ENCODE data around the gene EMC6. TPM values are rescaled to one million over a fixed set of nuclear protein-coding genes. Genes with fewer than 3 reads are reported as not detected.

EMC6 gene
- polyA plus RNA-seq (ENCODE audit: insufficient read length), result 39.8 TPM

- DNase-seq (ENCODE audit: low read depth), result peak; percentile 91
Measured at GRCh38 chr17:3668279-3669084, at the start of gene EMC6, which contains the start of gene TAX1BP3. EMC6 (plus strand) TSS chr17:3668812; CDS start chr17:3669147, 335 bp downstream. TAX1BP3 (minus strand) TSS chr17:3668578; CDS start chr17:3668526, 52 bp downstream.

DNA sequence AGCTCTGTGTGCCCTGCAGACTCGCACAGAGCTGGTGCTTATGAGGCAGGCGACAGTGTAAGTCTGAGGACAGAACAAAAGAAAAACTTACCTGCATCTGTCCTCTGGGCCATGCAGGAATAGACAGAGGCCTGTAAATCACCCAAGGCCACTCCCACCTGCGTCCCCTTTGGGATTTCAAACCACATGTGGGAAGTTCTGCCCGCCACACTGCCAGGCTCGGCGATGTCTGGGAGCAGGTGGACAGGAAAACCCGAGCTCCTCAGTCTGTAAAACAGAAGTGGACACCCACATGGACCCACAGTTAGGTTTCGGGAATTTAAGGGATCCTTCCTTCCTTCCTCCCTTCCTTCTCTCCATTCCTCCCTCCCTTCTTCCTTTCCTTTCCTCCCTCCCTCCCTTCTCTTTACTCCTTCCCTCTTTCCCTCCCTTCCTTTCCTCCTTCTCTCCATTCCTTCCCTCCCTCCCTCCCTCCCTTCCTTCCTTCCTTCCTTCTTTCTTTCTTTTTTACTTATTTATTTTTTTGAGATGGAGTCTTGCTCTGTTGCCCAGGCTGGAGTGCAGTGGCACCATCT, 47.4 kb upstream of the EMC6 start:
- DNase-seq (ENCODE audit: low read depth), result no peak

DNA sequence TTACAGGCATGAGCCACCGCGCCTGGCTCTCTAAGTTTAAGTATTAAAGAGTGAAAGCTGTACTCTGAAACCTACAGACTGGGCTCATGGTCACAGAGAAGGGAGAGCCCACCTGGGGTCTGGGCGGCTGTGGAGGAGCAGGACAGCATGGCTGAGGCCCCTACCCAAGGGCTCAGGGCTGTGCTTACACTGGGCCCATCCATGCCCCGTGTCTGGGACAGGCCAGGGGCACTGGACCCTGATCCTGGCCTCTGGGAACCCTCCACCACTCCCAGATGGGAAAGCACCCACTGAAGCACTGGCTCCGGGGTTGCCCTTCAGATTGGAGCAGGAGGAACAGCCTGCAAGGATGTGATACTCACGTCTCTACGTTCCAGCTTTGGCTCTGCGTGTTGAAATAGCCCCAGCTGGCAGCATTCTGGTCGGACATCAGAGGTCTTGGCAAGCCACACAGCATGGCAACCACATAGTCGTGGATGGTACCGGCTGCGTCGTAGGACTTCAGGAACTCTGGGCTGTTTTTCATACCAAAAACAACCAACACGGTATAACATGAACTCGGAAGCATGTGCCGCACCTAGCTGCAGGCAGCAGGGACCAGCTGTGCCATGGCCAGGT, 45.5 kb upstream of the EMC6 start:
- no peak for DNase-seq (ENCODE audit: low read depth)

GRCh38 chr17:3626831-3627768, 41.5 kb upstream of the EMC6 start:
- no peak for DNase-seq (ENCODE audit: low read depth)

DNA sequence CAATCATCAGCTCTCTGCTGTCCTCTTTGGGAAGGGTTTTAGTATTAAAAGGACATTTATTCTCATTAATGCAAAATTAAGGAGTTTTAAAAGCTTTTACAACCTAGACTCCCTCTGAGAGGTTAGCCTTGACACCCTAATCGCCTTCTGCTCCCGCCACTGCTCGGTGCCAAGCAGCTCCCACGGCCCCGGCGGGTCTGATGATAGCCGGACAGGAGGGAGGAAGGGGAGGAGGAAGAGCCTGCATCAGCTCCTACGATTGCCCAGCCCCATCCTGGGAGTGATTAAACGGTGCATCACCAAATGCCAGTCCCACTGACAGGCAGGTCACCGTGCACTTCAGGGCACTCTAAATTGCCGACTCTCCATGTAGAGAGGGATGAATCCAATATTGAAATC, 40.8 kb upstream of the EMC6 start:
- no peak for DNase-seq (ENCODE audit: low read depth)

- no peak for DNase-seq (ENCODE audit: low read depth)
Measured at GRCh38 chr17:3630781-3631180, 37.8 kb upstream of the EMC6 start.

DNA sequence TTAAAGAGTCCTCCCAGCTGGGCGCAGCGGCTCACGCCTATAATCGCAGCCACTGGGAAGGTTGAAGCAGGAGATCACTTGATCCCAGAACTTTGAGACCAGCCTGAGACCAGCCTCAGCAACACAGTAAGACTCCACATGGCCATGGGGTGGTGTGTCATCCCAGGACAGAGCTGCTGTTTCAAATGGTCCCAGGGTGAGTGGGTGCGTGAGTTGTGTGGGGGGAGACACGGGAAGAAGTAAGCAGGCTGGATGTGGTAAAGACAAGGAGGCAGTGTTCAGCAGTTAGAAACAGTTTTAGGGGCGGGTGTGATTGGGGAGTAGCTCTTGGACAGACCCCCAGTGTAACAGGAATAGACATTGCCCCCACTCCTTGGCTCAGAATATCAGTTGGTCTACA, 36.3 kb upstream of the EMC6 start:
- DNase-seq (ENCODE audit: low read depth), result no peak

GRCh38 chr17:3635474-3636153, 33.0 kb upstream of the EMC6 start:
- no peak for DNase-seq (ENCODE audit: low read depth)

DNA sequence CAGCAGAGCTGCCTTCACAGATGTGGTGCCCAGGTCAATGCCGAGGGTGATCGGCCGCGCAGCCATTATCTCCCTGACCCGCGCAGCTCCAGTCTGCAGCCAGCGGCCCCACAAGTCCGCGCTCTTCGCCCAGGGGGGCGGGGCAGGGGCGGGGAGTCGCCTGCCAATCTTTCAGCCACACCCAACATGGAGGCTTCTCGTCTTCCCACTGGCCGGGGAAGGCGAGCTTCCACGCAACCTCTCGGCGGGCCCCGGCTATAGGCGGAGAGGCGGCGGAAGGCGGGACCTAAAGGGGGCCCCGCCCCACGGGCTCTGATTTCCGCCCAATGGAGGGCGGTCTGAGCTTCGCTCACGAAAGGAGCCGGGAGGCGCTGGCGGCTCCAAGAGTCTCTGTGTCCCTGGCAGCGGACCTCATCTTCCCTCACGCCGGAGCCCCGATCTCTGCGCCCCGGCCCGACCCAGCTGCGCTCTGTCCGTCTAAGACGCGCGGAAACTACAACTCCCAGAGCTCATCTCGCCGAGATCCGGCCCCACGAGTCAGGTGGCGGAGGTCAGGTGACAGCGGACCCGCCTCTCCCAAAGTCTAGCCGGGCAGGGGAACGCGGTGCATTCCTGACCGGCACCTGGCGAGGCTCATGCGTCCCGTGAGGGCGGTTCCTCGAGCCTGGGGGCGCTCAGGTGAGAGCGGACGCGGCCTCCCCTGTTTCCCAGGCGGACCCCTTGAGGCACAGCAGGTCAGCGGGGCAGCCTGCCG, 32.3 kb upstream of the EMC6 start, which contains the start of the genes CTNS and SHPK:
Gene CTNS, plus strand, starts transcription at position 607 of the 754 bp plus-strand sequence. CDS start 3,447 bp downstream, outside the sequence.
Gene SHPK, minus strand, starts transcription at position 97 of the 754 bp plus-strand sequence. Its CDS starts 31 bp downstream, at position 66.
- peak; percentile 88 for DNase-seq (ENCODE audit: low read depth)

- DNase-seq (ENCODE audit: low read depth), result no peak
Measured at GRCh38 chr17:3636908-3637373, 31.7 kb upstream of the EMC6 start.

DNA sequence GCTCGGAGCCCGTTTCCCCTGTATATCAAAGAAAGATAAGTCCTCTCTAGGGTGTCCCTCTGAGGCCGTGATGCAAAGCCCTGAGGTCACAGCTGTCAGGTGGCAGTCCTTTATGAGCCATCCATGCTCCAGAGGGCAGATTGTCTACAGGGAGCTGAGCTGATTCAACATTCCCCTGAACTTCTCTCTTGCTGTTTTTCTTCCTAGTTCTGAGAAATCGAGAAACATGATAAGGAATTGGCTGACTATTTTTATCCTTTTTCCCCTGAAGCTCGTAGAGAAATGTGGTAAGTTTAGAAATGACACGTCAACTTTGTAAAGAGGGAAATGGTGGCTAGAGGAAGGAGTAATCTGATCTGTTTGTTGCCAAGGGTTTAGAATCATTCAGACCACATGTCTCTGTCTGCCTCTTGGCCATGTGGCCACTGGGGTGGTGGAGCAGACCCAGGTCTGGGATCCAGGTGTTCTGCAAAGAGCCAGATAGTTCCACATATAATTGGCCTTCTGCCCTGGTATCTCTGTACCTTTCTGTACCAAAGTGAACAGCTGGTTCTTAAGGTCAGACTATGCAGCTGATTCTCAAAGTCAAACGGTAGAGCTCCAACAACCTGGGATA, 28.5 kb upstream of the EMC6 start:
- DNase-seq (ENCODE audit: low read depth), result no peak

- no peak for DNase-seq (ENCODE audit: low read depth)
Measured at GRCh38 chr17:3641014-3641413, 27.6 kb upstream of the EMC6 start.

DNA sequence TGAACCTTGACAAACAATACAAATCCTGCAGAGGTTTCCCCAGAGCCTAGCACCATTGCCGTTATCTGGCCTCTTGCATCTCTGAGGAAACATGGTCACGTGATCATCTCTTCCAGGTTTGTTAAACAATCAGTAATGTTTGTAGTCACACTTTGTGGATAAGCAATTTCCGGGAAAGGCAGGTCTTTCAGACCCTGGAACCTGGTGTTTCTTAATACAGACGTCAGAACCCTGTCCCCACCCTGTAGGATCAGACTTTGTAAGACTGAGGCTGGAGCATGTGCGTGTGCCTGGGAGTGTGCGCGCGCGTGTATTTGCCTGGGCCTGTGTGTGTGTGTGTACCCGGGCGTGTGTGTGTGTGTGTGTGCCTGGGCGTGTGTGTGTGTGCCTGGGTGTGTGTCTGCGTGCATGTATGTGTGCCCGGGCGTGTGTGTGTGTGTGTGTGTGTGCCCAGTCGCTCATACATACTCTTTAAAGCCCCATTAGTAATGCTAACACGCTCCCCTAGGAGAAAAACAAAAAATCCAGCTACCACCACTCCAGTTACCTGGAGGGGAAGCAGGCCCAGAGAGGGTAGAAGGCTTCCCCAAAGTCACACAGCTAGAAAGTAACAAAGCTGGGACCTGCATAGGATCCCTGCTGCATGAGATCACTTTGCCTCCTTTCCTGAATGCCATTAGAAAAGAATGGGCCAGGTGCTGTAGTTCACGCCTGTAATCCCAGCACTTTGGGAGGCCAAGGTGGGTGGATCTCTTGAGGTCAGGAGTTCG, 26.7 kb upstream of the EMC6 start:
- no peak for DNase-seq (ENCODE audit: low read depth)

DNA sequence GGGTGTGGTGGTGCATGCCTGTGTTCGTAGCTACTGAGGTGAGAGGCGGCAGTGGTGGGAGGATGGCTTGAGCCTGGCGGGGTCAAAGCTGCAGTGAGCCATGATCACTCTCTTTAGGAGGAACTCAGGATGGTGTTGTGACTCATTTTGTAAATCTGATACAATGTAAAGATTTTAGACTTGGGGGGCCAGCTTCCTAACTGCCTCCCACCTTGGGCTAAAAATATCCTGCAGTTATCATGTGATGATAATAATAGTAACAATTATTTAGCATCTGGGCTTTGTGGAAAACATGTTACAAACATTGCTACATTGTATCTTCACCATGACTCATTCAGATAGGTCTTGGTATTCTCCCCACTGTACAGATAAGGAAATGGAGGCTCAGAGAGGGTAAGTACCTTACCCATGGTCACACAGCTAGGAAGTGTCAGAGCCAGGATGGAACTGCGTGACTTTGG, 24.7 kb upstream of the EMC6 start:
- no peak for DNase-seq (ENCODE audit: low read depth)

DNA sequence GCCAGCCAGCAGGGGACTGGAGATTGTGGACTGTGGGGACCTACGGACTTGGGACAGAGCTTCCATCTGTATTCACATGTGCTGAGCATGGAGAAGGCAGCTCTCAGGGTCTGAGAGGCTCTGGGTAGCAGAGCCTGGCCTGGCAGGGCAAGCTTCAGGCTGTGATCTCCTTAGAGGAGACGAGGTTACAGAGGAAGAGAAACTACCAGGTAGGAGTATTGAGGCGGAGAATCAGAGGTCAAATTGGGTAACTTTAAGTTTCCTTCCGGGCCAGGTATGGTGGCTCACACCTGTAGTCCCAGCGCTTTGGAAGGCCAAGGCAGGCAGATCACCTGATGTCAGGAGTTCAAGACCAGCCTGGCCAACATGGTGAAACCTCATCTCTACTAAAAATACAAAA, 23.3 kb upstream of the EMC6 start:
- DNase-seq (ENCODE audit: low read depth), result no peak

DNA sequence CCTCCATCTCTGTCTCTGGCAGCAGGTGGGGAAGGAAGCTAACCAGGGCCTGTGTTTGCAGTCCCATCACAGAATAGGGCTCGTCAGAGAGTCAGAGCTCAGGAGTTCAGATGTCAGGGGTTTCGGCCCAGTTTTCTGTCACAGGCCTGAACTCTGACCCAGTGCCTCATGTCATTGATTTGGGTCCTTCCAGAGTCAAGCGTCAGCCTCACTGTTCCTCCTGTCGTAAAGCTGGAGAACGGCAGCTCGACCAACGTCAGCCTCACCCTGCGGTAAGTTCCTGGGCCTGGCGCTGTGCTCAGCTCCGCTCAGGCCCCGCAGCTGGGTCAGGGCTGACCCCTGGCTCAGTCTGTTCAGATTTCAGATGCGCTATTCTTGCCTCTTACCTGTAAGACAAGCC, 21.4 kb upstream of the EMC6 start:
- DNase-seq (ENCODE audit: low read depth), result no peak

DNA sequence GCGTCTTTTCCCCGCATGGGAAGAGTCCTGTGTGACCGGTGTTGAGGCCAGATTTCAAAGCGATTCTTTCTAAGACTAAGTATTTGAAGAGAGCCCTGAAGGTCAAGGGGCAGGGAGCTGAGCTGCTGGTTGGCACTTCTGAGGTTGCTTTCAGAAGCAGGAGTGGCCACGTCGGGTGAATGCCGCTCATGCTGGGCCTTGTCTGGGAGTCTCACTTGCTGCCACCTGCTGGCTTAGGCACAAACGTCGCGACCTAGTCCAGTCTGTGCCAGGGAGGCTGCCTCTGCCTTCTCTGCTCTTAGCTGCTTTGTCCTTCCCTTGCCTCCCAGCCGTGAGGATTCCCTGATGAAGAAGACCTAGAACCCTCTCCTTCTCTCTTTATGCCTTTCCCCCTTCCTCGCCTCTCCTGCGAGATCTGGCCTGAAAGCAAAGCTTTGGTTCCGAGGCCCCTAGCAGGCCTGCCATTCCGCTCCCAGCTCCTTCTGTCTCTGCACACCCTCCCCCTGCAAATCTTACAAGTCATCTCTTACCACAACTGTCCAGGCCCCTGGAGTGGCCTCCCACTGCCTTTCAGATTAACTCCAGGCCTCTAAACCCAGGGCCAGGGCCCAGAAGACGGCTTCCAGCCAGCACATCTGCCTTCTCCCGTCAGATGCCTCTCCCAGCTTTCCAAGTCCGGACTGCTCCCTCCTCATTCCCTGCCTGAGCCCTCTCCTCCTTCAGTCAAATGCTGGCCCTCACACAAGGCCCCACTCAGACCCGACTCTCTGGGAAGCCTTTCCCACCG, 20.6 kb upstream of the EMC6 start:
- DNase-seq (ENCODE audit: low read depth), result no peak

DNA sequence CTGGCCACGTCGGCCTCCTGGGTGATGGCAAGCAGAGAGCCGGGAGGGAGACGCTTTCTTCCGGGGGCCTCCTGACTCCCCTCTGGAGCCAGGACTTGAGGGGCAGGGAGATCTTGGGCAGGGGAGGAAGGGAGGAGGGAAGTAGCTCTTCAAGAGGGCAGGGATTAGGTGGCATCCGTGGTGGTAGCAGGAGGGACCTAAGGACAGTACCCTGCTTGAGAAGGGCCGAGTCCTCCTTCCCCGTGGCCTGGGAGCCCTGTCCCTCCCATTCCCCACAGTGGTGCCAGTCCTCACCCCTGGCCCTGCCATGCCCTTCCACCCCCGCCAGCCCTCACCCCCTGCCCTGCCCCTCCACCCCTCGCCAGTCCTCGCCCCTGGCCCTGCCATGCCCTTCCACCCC, 12.8 kb upstream of the EMC6 start:
- no peak for DNase-seq (ENCODE audit: low read depth)
